GM19023 (cell line): ENCODE results near the gene PCDHGA1.
"Not testable (repeated sequence)": the region's sequence is repeated elsewhere in the genome, so short reads cannot be mapped to it uniquely, and the experiment has no call there.

ENCODE experiments used
- ATAC-seq: cut with Tn5 transposase; IDR thresholded peaks from one replicate; pipeline ENCODE4 v1.9.1; 2021; ENCODE audit warnings: mild to moderate bottlenecking, moderate library complexity; ENCODE audit not compliant: unreplicated experiment

PCDHGA1 gene

GRCh38 chr5:141330299-141331080, at the start of gene PCDHGA1:
PCDHGA1 (plus strand) TSS chr5:141330514.
- no peak for ATAC-seq

GRCh38 chr5:141298376-141298775, 31.9 kb upstream of the PCDHGA1 start:
- no peak for ATAC-seq

- ATAC-seq: no peak
These were observed 26.6 kb upstream of the PCDHGA1 start, which contains the start of gene SLC25A2 for GRCh38 chr5:141303756-141304155. SLC25A2 (minus strand) TSS chr5:141304049; CDS start chr5:141303865, 184 bp downstream.

- no peak for ATAC-seq
These were observed 23.7 kb upstream of the PCDHGA1 start for GRCh38 chr5:141306630-141307029.

GRCh38 chr5:141313711-141314110, 16.6 kb upstream of the PCDHGA1 start:
- ATAC-seq: no peak

GRCh38 chr5:141316963-141317362, 13.4 kb upstream of the PCDHGA1 start:
- ATAC-seq: not testable (repeated sequence)

- ATAC-seq: no peak
These were observed 11.1 kb upstream of the PCDHGA1 start for GRCh38 chr5:141319202-141319601.

- no peak for ATAC-seq
These were observed 10.6 kb upstream of the PCDHGA1 start for GRCh38 chr5:141319699-141320098.

- ATAC-seq: peak; percentile 97
These were observed 9.8 kb upstream of the PCDHGA1 start, which contains the start of gene TAF7 for GRCh38 chr5:141320225-141321169. TAF7 (minus strand) TSS chr5:141320784; CDS start chr5:141320044, 740 bp downstream.

GRCh38 chr5:141322261-141322660, 8.1 kb upstream of the PCDHGA1 start:
- no peak for ATAC-seq

GRCh38 chr5:141326088-141326854, 4.0 kb upstream of the PCDHGA1 start:
- peak; percentile 89 for ATAC-seq

- ATAC-seq: no peak
These were observed 2.1 kb upstream of the PCDHGA1 start for GRCh38 chr5:141328231-141328630.

GRCh38 chr5:141332571-141332970, 2.3 kb downstream of the PCDHGA1 start:
- ATAC-seq: not testable (repeated sequence)

- ATAC-seq: no peak
These were observed 8.4 kb downstream of the PCDHGA1 start, which contains the start of gene PCDHGA2 for GRCh38 chr5:141338538-141339306. PCDHGA2 (plus strand) TSS chr5:141338760.

GRCh38 chr5:141340781-141341354, 10.6 kb downstream of the PCDHGA1 start:
- not testable (repeated sequence) for ATAC-seq

GRCh38 chr5:141342773-141343172, 12.5 kb downstream of the PCDHGA1 start:
- no peak for ATAC-seq

GRCh38 chr5:141343242-141343952, 13.1 kb downstream of the PCDHGA1 start, which contains the start of gene PCDHGA3:
PCDHGA3 (plus strand) TSS chr5:141343829; CDS start chr5:141344034, 205 bp downstream.
- ATAC-seq: no peak

GRCh38 chr5:141343953-141344463, 13.7 kb downstream of the PCDHGA1 start:
- no peak for ATAC-seq
